SK-N-SH treated with all-trans-retinoic acid at 6 μM for 48 hours (cell line): ENCODE data around the gene MAFB.

Experiments used
- ARNTL ChIP-seq: fragments of 450-650 bp; formaldehyde crosslinking; IDR thresholded peaks from 2 replicates; pipeline ENCODE4 v1.5.0; 2020; ENCODE audit warnings: low read depth, mild to moderate bottlenecking, moderate library complexity, borderline replicate concordance
- BACH2 ChIP-seq: fragments of 250-450 bp; sonication (Bioruptor Pico); IDR thresholded peaks from 2 replicates; pipeline ENCODE4 v1.9.0; 2021; ENCODE audit warnings: mild to moderate bottlenecking, borderline replicate concordance
- ESRRG ChIP-seq: fragments of 250-450 bp; sonication (Bioruptor Pico); IDR thresholded peaks from 2 replicates; pipeline ENCODE4 v1.6.1; 2021; ENCODE audit warnings: mild to moderate bottlenecking
- SNAI2 ChIP-seq: fragments of 250-450 bp; sonication (Bioruptor Pico); IDR thresholded peaks from 2 replicates; pipeline ENCODE4 v1.5.0; 2020; ENCODE audit warnings: mild to moderate bottlenecking, moderate library complexity
- TOX ChIP-seq: fragments of 250-450 bp; sonication (Bioruptor Pico); IDR thresholded peaks from 2 replicates; pipeline ENCODE4 v1.8.0; 2021; ENCODE audit warnings: mild to moderate bottlenecking, moderate library complexity, borderline replicate concordance
- ZFP30 ChIP-seq: fragments of 450-650 bp; formaldehyde crosslinking; IDR thresholded peaks from 2 replicates; pipeline ENCODE4 v1.5.0; 2022; ENCODE audit warnings: mild to moderate bottlenecking, moderate library complexity
- TF ChIP-seq, protein P1 (sequence below): fragments of 250-450 bp; sonication (Bioruptor Pico); IDR thresholded peaks from 2 replicates; pipeline ENCODE4 v1.5.0; 2020; ENCODE audit warnings: mild to moderate bottlenecking, moderate library complexity

GRCh38 chr20:40694246-40694645 is 5.2 kb upstream of the MAFB start:
- TF ChIP-seq, protein P1, sequence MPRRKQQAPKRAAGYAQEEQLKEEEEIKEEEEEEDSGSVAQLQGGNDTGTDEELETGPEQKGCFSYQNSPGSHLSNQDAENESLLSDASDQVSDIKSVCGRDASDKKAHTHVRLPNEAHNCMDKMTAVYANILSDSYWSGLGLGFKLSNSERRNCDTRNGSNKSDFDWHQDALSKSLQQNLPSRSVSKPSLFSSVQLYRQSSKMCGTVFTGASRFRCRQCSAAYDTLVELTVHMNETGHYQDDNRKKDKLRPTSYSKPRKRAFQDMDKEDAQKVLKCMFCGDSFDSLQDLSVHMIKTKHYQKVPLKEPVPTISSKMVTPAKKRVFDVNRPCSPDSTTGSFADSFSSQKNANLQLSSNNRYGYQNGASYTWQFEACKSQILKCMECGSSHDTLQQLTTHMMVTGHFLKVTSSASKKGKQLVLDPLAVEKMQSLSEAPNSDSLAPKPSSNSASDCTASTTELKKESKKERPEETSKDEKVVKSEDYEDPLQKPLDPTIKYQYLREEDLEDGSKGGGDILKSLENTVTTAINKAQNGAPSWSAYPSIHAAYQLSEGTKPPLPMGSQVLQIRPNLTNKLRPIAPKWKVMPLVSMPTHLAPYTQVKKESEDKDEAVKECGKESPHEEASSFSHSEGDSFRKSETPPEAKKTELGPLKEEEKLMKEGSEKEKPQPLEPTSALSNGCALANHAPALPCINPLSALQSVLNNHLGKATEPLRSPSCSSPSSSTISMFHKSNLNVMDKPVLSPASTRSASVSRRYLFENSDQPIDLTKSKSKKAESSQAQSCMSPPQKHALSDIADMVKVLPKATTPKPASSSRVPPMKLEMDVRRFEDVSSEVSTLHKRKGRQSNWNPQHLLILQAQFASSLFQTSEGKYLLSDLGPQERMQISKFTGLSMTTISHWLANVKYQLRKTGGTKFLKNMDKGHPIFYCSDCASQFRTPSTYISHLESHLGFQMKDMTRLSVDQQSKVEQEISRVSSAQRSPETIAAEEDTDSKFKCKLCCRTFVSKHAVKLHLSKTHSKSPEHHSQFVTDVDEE = no peak
- TF ChIP-seq ESRRG (CRISPR knock-in tag) (no peak), BACH2 (CRISPR knock-in tag) (no peak), TOX (CRISPR knock-in tag) (no peak), ARNTL (CRISPR knock-in tag) (no peak), ZFP30 (CRISPR knock-in tag) (no peak), SNAI2 (CRISPR knock-in tag) (no peak)
